Activated CD4-positive, CD25-positive, alpha-beta regulatory T cell treated with anti-CD3 and anti-CD28 coated beads, Interleukin-2, amount 50 U/mL, for 16 hours (primary cell): ENCODE measurements around the gene MBD6.
"Not testable (repeated sequence)": the region's sequence is repeated elsewhere in the genome, so short reads cannot be mapped to it uniquely, and the experiment has no call there.

Source experiments
- DNase-seq: peaks from one replicate; pipeline ENCODE4 v3.0.0-alpha.2; 2020; ENCODE audit warnings: low read depth, low spot score

Gene MBD6

GRCh38 chr12:57549203-57549908 lies 26.7 kb downstream of the MBD6 start:
- DNase-seq = no peak

- peak; percentile 16 for DNase-seq
Measured at GRCh38 chr12:57549909-57550640, 27.5 kb downstream of the MBD6 start, which contains the start of gene KIF5A. Gene KIF5A (plus strand): TSS chr12:57550044. CDS start chr12:57550272, 228 bp downstream.

- DNase-seq = no peak
Measured at GRCh38 chr12:57550641-57551549, 28.3 kb downstream of the MBD6 start.

- no peak for DNase-seq
Measured at GRCh38 chr12:57551637-57552305, 29.1 kb downstream of the MBD6 start.

GRCh38 chr12:57552306-57552651 lies 29.7 kb downstream of the MBD6 start:
- no peak for DNase-seq

GRCh38 chr12:57552835-57553313 lies 30.2 kb downstream of the MBD6 start:
- DNase-seq = no peak

- no peak for DNase-seq
Measured at GRCh38 chr12:57553343-57554202, 30.9 kb downstream of the MBD6 start.

GRCh38 chr12:57554453-57554852 lies 31.8 kb downstream of the MBD6 start:
- DNase-seq = no peak

GRCh38 chr12:57554897-57555296 lies 32.3 kb downstream of the MBD6 start:
- no peak for DNase-seq

GRCh38 chr12:57558864-57559263 lies 36.2 kb downstream of the MBD6 start:
- DNase-seq = no peak

- no peak for DNase-seq
Measured at GRCh38 chr12:57560516-57560915, 37.9 kb downstream of the MBD6 start.

- not testable (repeated sequence) for DNase-seq
Measured at GRCh38 chr12:57561117-57561516, 38.5 kb downstream of the MBD6 start.

- DNase-seq = no peak
Measured at GRCh38 chr12:57563358-57563757, 40.7 kb downstream of the MBD6 start.

GRCh38 chr12:57564178-57564740 lies 41.6 kb downstream of the MBD6 start:
- DNase-seq = no peak

- no peak for DNase-seq
Measured at GRCh38 chr12:57568838-57569237, 46.2 kb downstream of the MBD6 start.

GRCh38 chr12:57569858-57570257 lies 47.2 kb downstream of the MBD6 start:
- DNase-seq = no peak

- DNase-seq = not testable (repeated sequence)
Measured at GRCh38 chr12:57570438-57570837, 47.8 kb downstream of the MBD6 start.

GRCh38 chr12:57571926-57572762 lies 49.5 kb downstream of the MBD6 start:
- DNase-seq = no peak

- DNase-seq = no peak
Measured at GRCh38 chr12:57574795-57575194, 52.2 kb downstream of the MBD6 start.
